ENCODE measurements around the gene GLP2R. TPM values are rescaled to one million over a fixed set of nuclear protein-coding genes. Genes with fewer than 3 reads are reported as not detected.

GLP2R gene
- total and polyA plus RNA-seq, 3 donors from 2014 or later, result 0.70 to 1.3 (median 0.81) TPM

- no peak for TF ChIP-seq POLR2A (IDR thresholded peaks at IDR 0.05)
- TF ChIP-seq CTCF (IDR thresholded peaks at IDR 0.05), result no peak
- intact Hi-C loops (cut with DNase I; ENCODE audit: low total_unique reads), result no loop called here
These were observed 115.6 kb downstream of the GLP2R start for GRCh38 chr17:9941305-9941704.

More at GRCh38 chr17:9941305-9941704, 115.6 kb downstream of the GLP2R start:
- H3K4me3 ChIP-seq, result no peak overlapping the region
- no peaks in the 10 kb centered on the region for H3K36me3 ChIP-seq (ENCODE audit: low read depth, missing control alignments)
- no peak overlapping the region for H3K27ac ChIP-seq
- no peaks in the 10 kb centered on the region for H3K9me3 ChIP-seq
- peaks cover 14% of the 10 kb centered on the region for H3K4me1 ChIP-seq
- WGBS, 2 donors, result 92 to 96% methylated on average over 13 of the region's 13 CpGs
- no peak for DNase-seq
- H3K27me3 ChIP-seq, result no peaks in the 10 kb centered on the region

Other genes starting within 250 kb of the GLP2R start
- gene CFAP52, start 249.3 kb upstream of the GLP2R start, total RNA-seq, result 10 to 100 TPM in 1 of 2 donors, 1 to 10 TPM in 1; 8.9 to 19.5 TPM
- 47.7 TPM for gene CFAP52, start 249.3 kb upstream of the GLP2R start, polyA plus RNA-seq (ENCODE audit: insufficient read depth, low read depth, low replicate concordance)
- gene USP43, start 180.4 kb upstream of the GLP2R start, total RNA-seq, result 1 to 10 TPM; 6.4 to 7.2 TPM
- gene USP43, start 180.4 kb upstream of the GLP2R start, polyA plus RNA-seq (ENCODE audit: insufficient read depth, low read depth, low replicate concordance), result 4.6 TPM
- gene DHRS7C, start 34.3 kb upstream of the GLP2R start, total RNA-seq, result under 1 TPM in 1 of 2 donors, not detected in 1; 0.79 TPM
- 0.46 TPM for gene DHRS7C, start 34.3 kb upstream of the GLP2R start, polyA plus RNA-seq (ENCODE audit: insufficient read depth, low read depth, low replicate concordance)
- under 1 TPM in 1 of 2 donors, not detected in 1; 0.50 TPM for gene GSG1L2, start 3.8 kb upstream of the GLP2R start, total RNA-seq
- gene GSG1L2, start 3.8 kb upstream of the GLP2R start, polyA plus RNA-seq (ENCODE audit: insufficient read depth, low read depth, low replicate concordance), result 0.79 TPM
- under 1 TPM; 0.50 to 0.63 TPM for gene RCVRN, start 79.3 kb downstream of the GLP2R start, total RNA-seq
- 0.32 TPM for gene RCVRN, start 79.3 kb downstream of the GLP2R start, polyA plus RNA-seq (ENCODE audit: insufficient read depth, low read depth, low replicate concordance)